Mucosa of descending colon (tissue), 3 donors: ENCODE results near the gene RING1. TPM values are rescaled to one million over a fixed set of nuclear protein-coding genes. Genes with fewer than 3 reads are reported as not detected.
A peak's percentile ranks its signal among the peaks of the same experiment; 100 is the strongest.

Experiments used
- ATAC-seq: fragments of 200-7000 bp; cut with Tn5 transposase; one replicate; pipeline ENCODE4 v1.9.1; 2020; ENCODE audit warnings: mild to moderate bottlenecking, moderate library complexity
- DNase-seq, 3 donors: peaks; one replicate each; pipeline ENCODE4 v3.0.0-alpha.2; 2020
- H3K36me3 ChIP-seq: fragments of 200-600 bp; one replicate; pipeline ENCODE4 v1.8.0; 2021; ENCODE audit warnings: low read depth, mild to moderate bottlenecking
- H3K4me1 ChIP-seq: fragments of 200-600 bp; one replicate; pipeline ENCODE4 v1.8.0; 2021; ENCODE audit warnings: low read depth, mild to moderate bottlenecking
- H3K4me3 ChIP-seq: fragments of 200-600 bp; one replicate; pipeline ENCODE4 v1.8.0; 2021; ENCODE audit warnings: mild to moderate bottlenecking
- H3K9me3 ChIP-seq: fragments of 200-600 bp; one replicate; pipeline ENCODE4 v1.8.0; 2021; ENCODE audit warnings: mild to moderate bottlenecking
- CTCF ChIP-seq: fragments of 200-600 bp; IDR thresholded peaks from one replicate; pipeline ENCODE4 v1.8.0; 2022; ENCODE audit warnings: antibody characterized with exemption, mild to moderate bottlenecking
- intact Hi-C, 2 donors: fragments of 100-400 bp; cut with DNase I in 1 of 2; cut with micrococcal nuclease in 1 of 2; formaldehyde crosslinking; loops; one replicate each; pipeline versions ENCODE4 v1.11.0 to v1.11.1; 2022; cut with DNase I, micrococcal nuclease
- long read RNA-seq, 2 donors: library from polyadenylated mRNA; unstranded; transcript quantifications; one replicate each; pipeline ENCODE4 v2.0.0, GENCODE V29; 2019 to 2021
- total RNA-seq, 3 donors: library from RNA; stranded (reverse); fragmentation: NEBNext Ultra II Directional in 2 of 3; extraction: Animal tissue kit (Norgen Biotek cat#: 25700) in 2 of 3; gene quantifications; one replicate each; pipeline versions ENCODE4 v1.2.1 to v1.2.4, GENCODE V29; 2021 to 2023
- donor health status: DM: no; HTN: no; CAD: no; lungs with moderate emphysema.
- donor health status: DM: no; HTN: no; CAD: no.
- donor health status: DM: no; HTN: yes; CAD: no.

Gene RING1
- 10 to 100 TPM; 28.4 to 45.1 (median 30.3) TPM for total RNA-seq
- long read RNA-seq, donor 1, transcript RING1-201 (7 exons, 1,752 nt): major isoform, 8 of 18 reads
- long read RNA-seq, donor 1, partial matches to known transcripts: 6 of 18 reads
- long read RNA-seq, donor 1, other reads (novel, unspliced or antisense): 4 of 18 reads
- long read RNA-seq, donor 2, partial matches to known transcripts: 3 of 4 reads
- long read RNA-seq, donor 2, other reads (novel, unspliced or antisense): 1 of 4 reads

GRCh38 chr6:33208091-33208967 is at the start of gene RING1:
Gene RING1, plus strand, starts transcription at chr6:33208500. Its CDS starts 323 bp downstream, at chr6:33208823.
- H3K36me3 ChIP-seq: no peaks in the 10 kb centered on the region
- no peak for TF ChIP-seq CTCF
- intact Hi-C loops: no loop called here

GRCh38 chr6:33160096-33160495 is 48.2 kb upstream of the RING1 start:
- ATAC-seq (no peak), DNase-seq (no peak)
- intact Hi-C loops: no loop called here
- Histone ChIP-seq H3K4me3 (no peak overlapping the region), H3K36me3 (no peaks in the 10 kb centered on the region), H3K9me3 (no peaks in the 10 kb centered on the region), H3K4me1 (peaks cover 18% of the 10 kb centered on the region)
- TF ChIP-seq CTCF: no peak

More at GRCh38 chr6:33208091-33208967, at the start of gene RING1:
- Histone ChIP-seq H3K4me3 (peak within 1 kb of the TSS; percentile 70), H3K9me3 (no peaks in the 10 kb centered on the region), H3K4me1 (peaks cover 20% of the 10 kb centered on the region)
- ATAC-seq: peak; percentile 77
- peak; percentile 90 to 92 (median 91) for DNase-seq

GRCh38 chr6:33160728-33161344 is 47.5 kb upstream of the RING1 start:
- DNase-seq (peak; percentile 78 to 87 (median 80)), ATAC-seq (peak; percentile 83)
- Histone ChIP-seq H3K36me3 (no peaks in the 10 kb centered on the region), H3K9me3 (no peaks in the 10 kb centered on the region), H3K4me1 (peaks cover 18% of the 10 kb centered on the region), H3K4me3 (no peak overlapping the region)
- intact Hi-C loops: no loop called here
- no peak for TF ChIP-seq CTCF

GRCh38 chr6:33161354-33162331 is 46.7 kb upstream of the RING1 start:
- Histone ChIP-seq H3K4me1 (peaks cover 18% of the 10 kb centered on the region), H3K9me3 (no peaks in the 10 kb centered on the region), H3K36me3 (no peaks in the 10 kb centered on the region), H3K4me3 (no peak overlapping the region)
- ATAC-seq: peak; percentile 94
- intact Hi-C loops: no loop called here
- TF ChIP-seq CTCF: peak; percentile 95
- peak; percentile 82 to 89 (median 84) for DNase-seq

GRCh38 chr6:33163540-33163939 is 44.8 kb upstream of the RING1 start:
- DNase-seq (no peak), ATAC-seq (no peak)
- Histone ChIP-seq H3K9me3 (no peaks in the 10 kb centered on the region), H3K36me3 (no peaks in the 10 kb centered on the region), H3K4me1 (peaks cover 18% of the 10 kb centered on the region), H3K4me3 (no peak overlapping the region)
- no peak for TF ChIP-seq CTCF
- intact Hi-C loops: no loop called here
